ENCODE measurements around the gene SLC9A5. TPM values are rescaled to one million over a fixed set of nuclear protein-coding genes. Genes with fewer than 3 reads are reported as not detected.

The SLC9A5 gene
- total and polyA plus RNA-seq, 9 of the 15 experiments (the other 6 are each of a cell fraction or from before 2014, with no cell fraction given): 0.06 to 3.1 (median 1.2) TPM

DNA sequence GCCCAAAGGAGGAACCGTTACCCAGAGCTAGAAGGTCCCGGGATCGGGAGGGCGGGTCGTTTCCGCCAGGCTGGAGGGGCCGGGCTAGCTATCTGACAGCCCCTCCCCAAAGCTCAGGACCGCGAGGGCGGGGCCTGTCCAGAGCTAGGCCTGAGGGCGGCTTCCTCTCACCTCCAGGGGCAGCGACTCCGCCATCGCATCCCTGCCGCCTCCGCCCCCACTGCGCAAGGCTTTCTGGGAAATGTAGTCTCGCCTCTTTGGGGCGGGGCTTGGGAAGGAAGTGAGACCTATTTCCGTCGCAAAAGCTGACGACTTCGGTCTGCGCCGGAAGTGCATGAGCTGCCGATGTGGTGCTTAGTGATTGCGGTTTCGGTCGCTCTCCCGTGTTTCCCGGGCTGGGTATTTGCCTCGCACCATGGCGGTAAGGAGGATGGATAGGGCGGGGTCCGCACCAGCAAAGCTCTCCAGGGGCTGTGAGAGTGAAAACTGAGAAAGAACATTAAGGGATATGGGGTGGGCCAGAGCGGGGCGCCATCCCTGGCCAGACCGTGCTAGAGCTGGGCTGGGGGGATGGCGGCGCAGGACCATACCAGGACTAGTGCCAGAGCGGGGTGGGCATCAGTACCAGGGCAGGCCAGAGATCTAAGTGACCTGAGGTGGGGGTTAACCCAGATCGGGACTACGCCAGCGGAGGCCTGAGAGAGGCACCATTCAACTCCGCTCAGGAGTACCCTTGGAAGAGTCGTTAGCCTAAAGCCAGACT lies 21.8 kb upstream of the SLC9A5 start, which contains the start of gene TMEM208 (continued):
- TF ChIP-seq TOE1 (IDR thresholded peaks at IDR 0.05; ENCODE audit: borderline replicate concordance): 0 out of 2 replicates have a peak, but pooled peaks have one; percentile 69
- no peak for TF ChIP-seq TOE1 (CRISPR knock-in tag; IDR thresholded peaks at IDR 0.05; ENCODE audit: borderline replicate concordance, low read depth)
- peak; percentile 69 for TF ChIP-seq TBP (optimal IDR thresholded peaks at IDR 0.05; ENCODE audit: low read depth, low read length)
- no peak for TF ChIP-seq ZBTB26 (CRISPR knock-in tag; IDR thresholded peaks at IDR 0.05)
- TF ChIP-seq, protein P1, sequence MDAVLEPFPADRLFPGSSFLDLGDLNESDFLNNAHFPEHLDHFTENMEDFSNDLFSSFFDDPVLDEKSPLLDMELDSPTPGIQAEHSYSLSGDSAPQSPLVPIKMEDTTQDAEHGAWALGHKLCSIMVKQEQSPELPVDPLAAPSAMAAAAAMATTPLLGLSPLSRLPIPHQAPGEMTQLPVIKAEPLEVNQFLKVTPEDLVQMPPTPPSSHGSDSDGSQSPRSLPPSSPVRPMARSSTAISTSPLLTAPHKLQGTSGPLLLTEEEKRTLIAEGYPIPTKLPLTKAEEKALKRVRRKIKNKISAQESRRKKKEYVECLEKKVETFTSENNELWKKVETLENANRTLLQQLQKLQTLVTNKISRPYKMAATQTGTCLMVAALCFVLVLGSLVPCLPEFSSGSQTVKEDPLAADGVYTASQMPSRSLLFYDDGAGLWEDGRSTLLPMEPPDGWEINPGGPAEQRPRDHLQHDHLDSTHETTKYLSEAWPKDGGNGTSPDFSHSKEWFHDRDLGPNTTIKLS (IDR thresholded peaks at IDR 0.05; ENCODE audit: borderline replicate concordance, low read depth): peak; percentile 99
- TF ChIP-seq CBX3 (IDR thresholded peaks at IDR 0.05; ENCODE audit: borderline replicate concordance in 1 of 2, low read length in 2 of 2): peak in 1 of 2 experiments; percentile 21; a peak in 1 of 3 replicates
- TF ChIP-seq SRSF1 (IDR thresholded peaks at IDR 0.05; ENCODE audit: low read depth, low read length): no peak
- peak; percentile 90 for TF ChIP-seq CBFB (CRISPR knock-in tag; IDR thresholded peaks at IDR 0.05)
- peak; percentile 90 for TF ChIP-seq KHSRP (IDR thresholded peaks at IDR 0.05)
- peak; percentile 97 for TF ChIP-seq EP400 (IDR thresholded peaks at IDR 0.05)
- no peak for TF ChIP-seq MAFF (IDR thresholded peaks at IDR 0.05; ENCODE audit: low read length)
- peak; percentile 55 to 90 (median 86) for TF ChIP-seq YY1 (IDR thresholded peaks at IDR 0.05; ENCODE audit: borderline replicate concordance in 1 of 3, control insufficient read depth in 1 of 3, extremely low read depth in 1 of 3, insufficient read depth in 3 of 3, insufficient read length in 1 of 3, insufficient replicate concordance in 2 of 3, low read depth in 1 of 3, low read length in 2 of 3)
- TF ChIP-seq MXD1 (CRISPR knock-in tag; IDR thresholded peaks at IDR 0.05; ENCODE audit: borderline replicate concordance, poor library complexity, severe bottlenecking): peak; percentile 73
- no peak for TF ChIP-seq E4F1 (CRISPR knock-in tag; IDR thresholded peaks at IDR 0.05; ENCODE audit: borderline replicate concordance)
- no peak for TF ChIP-seq SRSF7 (optimal IDR thresholded peaks at IDR 0.05; ENCODE audit: low read depth, low read length)
- no peak for TF ChIP-seq CGGBP1 (CRISPR knock-in tag; IDR thresholded peaks at IDR 0.05)
- TF ChIP-seq ZBTB12 (CRISPR knock-in tag; IDR thresholded peaks at IDR 0.05): peak; percentile 99

All from K562 (cell line).